SJCRH30 (cell line): ENCODE measurements around the gene ZNF548. TPM values are rescaled to one million over a fixed set of nuclear protein-coding genes. Genes with fewer than 3 reads are reported as not detected.

Experiments
- DNase-seq, 2 experiments: peaks; one replicate each; pipeline ENCODE4 v3.0.0-alpha.2; 2015 to 2020
- H3K27ac ChIP-seq: fragments of 250-450 bp; sonication (Bioruptor Pico); 2 replicates; pipeline ENCODE4 v1.5.1; 2020; ENCODE audit warnings: mild to moderate bottlenecking, moderate library complexity
- H3K27me3 ChIP-seq: fragments of 250-450 bp; sonication (Bioruptor Pico); 2 replicates; pipeline ENCODE4 v1.5.1; 2020; ENCODE audit warnings: mild to moderate bottlenecking, moderate library complexity
- H3K36me3 ChIP-seq: fragments of 250-450 bp; sonication (Bioruptor Pico); 2 replicates; pipeline ENCODE4 v1.5.1; 2020; ENCODE audit warnings: mild to moderate bottlenecking, moderate library complexity
- H3K4me1 ChIP-seq: fragments of 250-450 bp; sonication (Bioruptor Pico); 2 replicates; pipeline ENCODE4 v1.5.1; 2020; ENCODE audit warnings: mild to moderate bottlenecking, moderate library complexity
- H3K4me3 ChIP-seq: fragments of 250-450 bp; sonication (Bioruptor Pico); 2 replicates; pipeline ENCODE4 v1.5.1; 2020; ENCODE audit warnings: mild to moderate bottlenecking, moderate library complexity
- H3K9me3 ChIP-seq: fragments of 250-450 bp; sonication (Bioruptor Pico); replicated peaks from 2 replicates; pipeline ENCODE4 v1.5.1; 2020; ENCODE audit warnings: mild to moderate bottlenecking, moderate library complexity
- total RNA-seq: library from RNA; depleted of rRNA; stranded (reverse); fragments of >200 nt; shearing (Covaris generic); gene quantifications from 2 replicates; pipeline ENCODE4 v1.2.3, GENCODE V29; 2014

ZNF548 gene
- total RNA-seq, 1 experiment from 2014 or later, result 15.1 TPM

DNA sequence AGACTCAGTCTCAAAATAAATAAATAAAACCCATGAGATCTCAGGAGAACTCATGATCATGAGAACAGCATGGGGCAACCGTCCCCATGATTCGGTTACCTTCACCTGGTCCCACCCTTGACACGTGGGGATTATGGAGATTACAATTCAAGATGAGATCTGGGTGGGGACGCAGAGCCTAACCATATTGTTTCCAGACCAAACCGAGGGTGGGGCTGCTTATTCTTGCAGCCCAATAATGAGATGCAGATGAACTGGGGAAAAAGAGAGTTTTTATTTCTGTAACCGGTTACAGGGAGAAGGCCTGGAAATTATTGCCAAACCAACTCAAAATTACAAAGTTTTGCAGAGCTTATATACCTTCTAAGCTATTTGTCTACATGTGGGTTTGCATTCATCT lies 13.5 kb upstream of the ZNF548 start:
- no peaks in the 10 kb centered on the region for H3K27me3 ChIP-seq
- H3K4me3 ChIP-seq, result no peak overlapping the region
- no peak overlapping the region for H3K27ac ChIP-seq
- DNase-seq, result no peak
- no peaks in the 10 kb centered on the region for H3K4me1 ChIP-seq
- peaks cover 10% of the 10 kb centered on the region; the same call in 1 of the 2 replicates for H3K9me3 ChIP-seq
- H3K36me3 ChIP-seq, result peaks cover 8% of the 10 kb centered on the region

DNA sequence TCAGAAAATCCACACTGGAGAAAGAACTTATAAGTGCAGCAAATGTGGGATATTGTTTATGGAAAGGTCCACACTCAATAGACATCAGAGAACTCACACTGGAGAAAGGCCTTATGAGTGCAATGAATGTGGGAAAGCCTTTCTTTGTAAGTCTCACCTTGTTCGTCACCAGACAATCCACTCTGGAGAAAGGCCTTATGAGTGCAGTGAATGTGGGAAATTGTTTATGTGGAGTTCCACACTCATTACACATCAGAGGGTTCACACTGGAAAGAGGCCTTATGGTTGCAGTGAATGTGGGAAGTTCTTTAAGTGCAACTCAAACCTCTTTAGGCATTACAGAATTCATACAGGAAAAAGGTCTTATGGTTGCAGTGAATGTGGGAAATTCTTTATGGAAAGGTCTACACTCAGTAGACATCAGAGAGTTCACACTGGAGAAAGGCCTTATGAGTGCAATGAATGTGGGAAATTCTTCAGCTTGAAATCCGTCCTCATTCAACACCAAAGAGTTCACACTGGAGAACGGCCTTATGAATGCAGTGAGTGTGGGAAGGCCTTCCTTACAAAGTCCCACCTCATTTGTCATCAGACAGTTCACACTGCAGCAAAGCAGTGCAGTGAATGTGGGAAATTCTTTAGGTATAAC lies 12.0 kb upstream of the ZNF548 start:
- no peaks in the 10 kb centered on the region for H3K27me3 ChIP-seq
- DNase-seq, result no peak
- no peak overlapping the region for H3K27ac ChIP-seq
- H3K9me3 ChIP-seq, result peaks cover 10% of the 10 kb centered on the region; the same call in 1 of the 2 replicates
- H3K4me3 ChIP-seq, result no peak overlapping the region
- H3K4me1 ChIP-seq, result no peaks in the 10 kb centered on the region
- peaks cover 8% of the 10 kb centered on the region for H3K36me3 ChIP-seq

DNA sequence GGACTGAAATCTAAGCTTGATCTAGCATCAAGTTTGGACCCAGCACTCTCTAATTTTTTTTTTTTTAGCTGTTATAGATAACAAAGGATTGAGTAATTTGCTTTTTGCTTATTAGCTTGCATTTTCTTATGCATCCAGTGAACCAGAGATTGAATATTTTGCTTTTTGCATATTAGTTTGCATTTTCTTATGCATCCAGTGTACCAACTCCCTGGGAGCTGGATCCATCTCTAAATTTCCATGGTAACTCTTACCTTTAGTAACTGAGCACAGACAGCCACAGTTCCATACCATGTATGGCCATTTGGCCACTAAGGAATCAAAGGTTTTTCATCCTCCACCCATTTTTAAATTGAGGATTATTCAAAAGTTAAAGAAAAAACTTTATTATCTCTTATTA lies 8.7 kb upstream of the ZNF548 start:
- peaks cover 12% of the 10 kb centered on the region; the same call in 1 of the 2 replicates for H3K9me3 ChIP-seq
- peaks cover 6% of the 10 kb centered on the region for H3K36me3 ChIP-seq
- H3K27ac ChIP-seq, result no peak overlapping the region
- H3K27me3 ChIP-seq, result no peaks in the 10 kb centered on the region
- H3K4me3 ChIP-seq, result no peak overlapping the region
- no peak for DNase-seq
- H3K4me1 ChIP-seq, result no peaks in the 10 kb centered on the region

DNA sequence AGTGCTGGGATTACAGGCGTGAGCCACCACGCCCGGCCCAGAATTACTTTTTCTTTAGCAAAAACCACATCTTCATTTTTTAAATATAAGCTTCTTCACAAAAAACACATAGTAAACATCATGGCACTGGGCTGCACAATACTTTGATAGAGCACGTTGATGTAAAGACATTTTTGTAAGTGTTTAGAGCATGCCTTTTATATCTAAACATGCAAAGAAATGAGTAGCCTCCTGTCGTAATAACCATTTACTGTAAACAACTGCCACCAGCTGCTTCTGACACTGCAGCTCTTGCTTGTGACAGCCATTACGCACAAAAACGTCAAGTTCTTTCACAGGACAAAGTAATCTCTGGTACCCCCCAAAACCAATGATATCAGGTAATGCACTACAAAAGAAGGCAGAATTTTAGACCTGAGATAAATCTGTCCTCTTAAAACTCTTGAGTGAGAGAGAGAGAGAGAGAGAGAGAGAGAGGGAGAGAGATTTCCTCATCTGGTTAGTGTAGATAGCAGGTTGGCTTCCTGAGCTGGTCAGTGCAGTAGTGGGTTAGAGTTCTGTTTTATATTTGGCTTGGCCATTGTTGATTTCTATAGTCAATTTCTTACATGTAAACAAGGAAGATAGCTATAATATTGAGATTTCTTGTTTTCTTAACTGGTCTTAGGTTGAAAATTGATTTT lies 6.7 kb upstream of the ZNF548 start:
- Histone ChIP-seq H3K9me3 (peaks cover 12% of the 10 kb centered on the region; the same call in 1 of the 2 replicates), H3K36me3 (no peaks in the 10 kb centered on the region), H3K4me1 (no peaks in the 10 kb centered on the region), H3K27ac (no peak overlapping the region), H3K4me3 (no peak overlapping the region), H3K27me3 (no peaks in the 10 kb centered on the region)
- DNase-seq, result no peak

DNA sequence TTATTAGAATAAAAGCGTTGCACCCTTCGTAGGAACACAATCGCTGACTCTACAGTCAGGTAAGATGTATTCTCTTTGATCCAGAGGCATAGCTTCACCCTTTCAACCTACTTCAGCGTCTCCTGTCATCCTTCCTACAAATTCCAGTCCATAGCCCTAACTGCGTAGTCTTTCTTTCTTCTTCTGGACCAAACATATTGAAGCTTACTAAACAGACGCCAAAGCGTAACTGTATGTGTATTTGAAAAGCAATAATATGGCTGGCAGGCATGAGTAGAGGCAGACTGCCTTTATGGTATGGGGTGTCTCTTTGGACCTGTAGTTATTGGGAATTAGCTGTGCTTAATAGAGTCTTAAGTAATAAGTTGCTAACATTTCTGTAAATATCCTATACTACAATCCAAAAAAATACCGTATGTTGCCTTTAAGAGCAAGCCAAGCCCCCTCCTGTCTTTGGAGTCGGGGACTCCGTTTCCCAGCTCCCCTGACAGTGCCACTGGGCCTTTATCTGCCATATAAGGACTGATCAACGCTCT lies 392 bp upstream of the ZNF548 start:
- DNase-seq, result no peak
- Histone ChIP-seq H3K36me3 (peaks cover 8% of the 10 kb centered on the region), H3K27ac (peak overlapping the region; percentile 25), H3K4me1 (peaks cover 3% of the 10 kb centered on the region; the same call in 1 of the 2 replicates), H3K9me3 (no peaks in the 10 kb centered on the region), H3K4me3 (peak overlapping the region; percentile 74), H3K27me3 (no peaks in the 10 kb centered on the region)

DNA sequence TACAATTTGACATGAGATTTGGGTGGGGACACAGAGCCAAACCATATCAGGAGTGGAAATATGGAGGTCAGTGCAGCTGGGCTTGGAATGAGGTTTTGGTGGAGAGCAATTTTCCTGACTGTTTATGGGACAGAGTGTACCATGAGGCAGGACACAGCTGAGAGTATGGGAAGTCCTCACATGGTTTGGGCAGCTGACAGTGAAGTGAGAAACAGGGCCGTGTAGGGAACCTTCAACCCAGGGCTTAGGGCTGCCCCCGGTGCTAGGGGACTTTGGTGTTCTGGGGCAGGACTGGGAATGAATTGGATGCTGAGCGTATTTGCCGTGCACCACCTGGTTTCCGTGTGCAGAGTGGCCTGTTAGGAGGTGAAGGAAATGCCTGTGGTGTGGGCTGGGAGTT lies 6.1 kb downstream of the ZNF548 start:
- Histone ChIP-seq H3K4me3 (no peak overlapping the region), H3K27me3 (no peaks in the 10 kb centered on the region), H3K27ac (no peak overlapping the region), H3K9me3 (no peaks in the 10 kb centered on the region; the same call in 1 of the 2 replicates), H3K4me1 (peaks cover 3% of the 10 kb centered on the region; the same call in 1 of the 2 replicates), H3K36me3 (peaks cover 46% of the 10 kb centered on the region)
- DNase-seq, result no peak

DNA sequence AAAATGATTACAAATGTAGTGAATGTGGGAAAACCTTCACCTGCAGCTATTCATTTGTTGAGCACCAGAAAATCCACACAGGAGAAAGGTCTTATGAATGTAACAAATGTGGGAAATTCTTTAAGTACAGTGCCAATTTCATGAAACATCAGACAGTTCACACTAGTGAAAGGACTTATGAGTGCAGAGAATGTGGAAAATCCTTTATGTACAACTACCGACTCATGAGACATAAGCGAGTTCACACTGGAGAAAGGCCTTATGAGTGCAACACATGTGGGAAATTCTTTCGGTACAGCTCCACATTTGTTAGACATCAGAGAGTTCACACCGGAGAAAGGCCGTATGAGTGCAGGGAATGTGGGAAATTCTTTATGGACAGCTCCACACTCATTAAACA lies 9.2 kb downstream of the ZNF548 start:
- Histone ChIP-seq H3K27me3 (no peaks in the 10 kb centered on the region), H3K4me1 (no peaks in the 10 kb centered on the region), H3K9me3 (peaks cover 5% of the 10 kb centered on the region; the same call in 1 of the 2 replicates), H3K4me3 (no peak overlapping the region), H3K27ac (no peak overlapping the region), H3K36me3 (peaks cover 46% of the 10 kb centered on the region)
- DNase-seq, result no peak

DNA sequence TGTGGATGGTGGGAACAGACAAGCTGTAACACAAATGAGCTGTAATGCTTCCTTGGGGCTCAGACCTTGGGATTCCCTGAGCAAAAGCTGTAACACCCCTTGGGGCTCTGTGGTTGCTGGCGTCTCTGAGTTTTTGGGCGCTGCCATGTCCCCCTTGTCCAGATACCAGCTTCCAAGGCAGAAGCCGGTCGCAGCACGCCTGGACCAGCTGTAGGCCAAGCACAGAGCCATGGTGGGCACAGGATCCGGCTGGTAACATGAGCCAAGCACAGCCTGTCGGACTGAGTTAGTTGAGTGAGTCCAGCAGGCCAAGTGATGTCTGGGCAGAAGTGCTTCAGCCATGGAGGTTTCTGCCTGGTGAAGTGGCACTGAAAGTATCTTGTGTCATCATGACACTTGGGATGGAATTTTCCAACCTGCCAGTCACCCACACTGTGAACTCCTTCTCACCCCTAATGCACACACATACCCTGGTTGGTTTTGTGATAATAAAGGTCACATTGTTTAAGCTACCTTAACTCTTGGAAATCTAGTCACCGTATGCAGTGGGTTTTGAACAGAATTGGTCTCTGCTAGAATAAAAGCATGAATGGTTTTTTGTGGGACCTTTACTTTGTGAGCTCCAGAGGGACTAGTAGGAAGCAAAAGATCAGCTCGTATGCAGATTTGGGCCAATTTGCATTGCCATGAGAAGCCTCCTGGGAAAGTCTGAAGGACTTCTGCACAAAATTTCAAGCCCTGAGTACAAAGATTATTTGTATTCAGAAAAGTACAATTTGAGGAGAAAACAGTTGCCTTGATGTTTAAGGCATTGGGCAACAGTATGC lies 14.3 kb downstream of the ZNF548 start:
- Histone ChIP-seq H3K4me3 (no peak overlapping the region), H3K36me3 (peaks cover 15% of the 10 kb centered on the region), H3K4me1 (no peaks in the 10 kb centered on the region), H3K27ac (no peak overlapping the region), H3K27me3 (no peaks in the 10 kb centered on the region), H3K9me3 (peaks cover 5% of the 10 kb centered on the region; the same call in 1 of the 2 replicates)
- DNase-seq, result no peak

DNA sequence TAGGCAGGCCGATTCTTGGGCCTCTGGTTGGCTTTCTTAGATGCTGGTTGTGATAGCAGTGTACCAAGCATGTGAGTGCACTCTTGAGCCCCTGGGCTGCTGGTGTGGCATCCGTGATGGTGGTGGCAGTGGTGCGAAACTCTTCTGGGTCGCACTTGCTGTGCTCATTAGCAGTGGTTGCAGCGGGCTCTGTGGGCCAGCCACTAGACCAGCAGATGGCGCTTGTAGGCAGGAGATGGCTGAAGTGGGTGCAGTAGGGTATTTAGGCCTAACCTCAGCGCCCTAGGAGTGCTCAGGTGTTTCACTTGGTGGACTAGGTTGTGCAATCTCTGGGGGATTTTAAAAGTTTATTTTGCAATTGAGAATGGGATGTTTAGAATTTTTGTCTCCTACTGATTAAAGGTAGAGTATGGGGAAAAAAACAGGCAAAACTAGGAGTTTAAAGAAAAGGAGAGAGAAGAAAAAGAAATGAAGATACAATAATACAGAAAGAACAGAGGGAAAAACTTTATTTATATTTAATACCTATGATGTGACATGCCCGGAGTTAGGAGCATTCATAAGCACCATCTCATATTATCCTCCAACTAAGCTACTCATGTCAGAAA lies 17.0 kb downstream of the ZNF548 start:
- Histone ChIP-seq H3K27ac (no peak overlapping the region), H3K4me1 (no peaks in the 10 kb centered on the region), H3K9me3 (no peaks in the 10 kb centered on the region), H3K4me3 (no peak overlapping the region), H3K36me3 (no peaks in the 10 kb centered on the region), H3K27me3 (no peaks in the 10 kb centered on the region)
- DNase-seq, result peak; percentile 57 to 74

DNA sequence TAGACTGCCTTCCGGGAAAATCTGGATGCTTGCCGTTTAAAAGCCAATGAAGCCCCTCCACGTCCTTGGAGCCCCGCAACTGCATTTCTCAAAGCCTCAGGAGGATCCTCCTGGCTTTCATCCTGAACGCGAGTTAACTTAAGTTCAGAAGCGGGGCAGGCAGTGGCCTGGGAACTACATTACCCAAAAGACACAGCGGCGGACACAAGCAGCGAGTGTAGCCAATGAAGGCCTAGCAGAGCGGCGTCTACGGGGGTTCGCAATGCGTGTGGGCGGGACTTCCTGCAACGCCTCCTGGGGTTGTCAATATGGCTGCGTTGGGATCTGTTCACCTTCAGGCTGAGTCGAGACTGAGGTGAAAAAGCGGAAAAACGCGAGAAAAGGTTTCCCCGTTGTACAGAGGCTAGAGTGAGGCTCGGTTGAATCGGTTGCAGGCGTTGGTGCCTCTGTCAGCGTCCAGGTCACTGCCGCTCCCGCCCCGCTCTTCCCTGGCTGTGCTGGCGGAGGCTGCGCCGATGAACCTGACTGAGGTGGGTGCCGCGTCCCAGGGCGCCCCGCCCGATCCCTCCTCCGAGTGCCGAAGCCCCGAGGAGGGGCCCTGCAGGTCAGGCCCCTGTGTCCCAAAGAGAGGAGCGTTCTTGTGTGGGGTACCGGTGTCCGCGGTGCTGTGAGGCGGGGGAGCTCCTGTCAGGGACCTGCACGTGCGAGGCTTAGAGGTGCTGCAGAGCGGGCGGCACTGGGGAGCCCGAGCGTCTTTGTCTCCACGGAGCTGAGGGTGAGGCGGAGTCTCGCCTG lies 21.4 kb downstream of the ZNF548 start, which contains the start of gene ZNF17:
Gene ZNF17 (plus strand): TSS at position 285 of the 795 bp plus-strand sequence. CDS start 2,455 bp downstream, outside the sequence.
- no peaks in the 10 kb centered on the region for H3K4me1 ChIP-seq
- H3K4me3 ChIP-seq, result peak within 1 kb of the TSS; percentile 83
- H3K27me3 ChIP-seq, result no peaks in the 10 kb centered on the region
- H3K36me3 ChIP-seq, result peaks cover 14% of the 10 kb centered on the region
- H3K9me3 ChIP-seq, result no peaks in the 10 kb centered on the region; the same call in 1 of the 2 replicates
- peak; percentile 94 to 95 for DNase-seq
- H3K27ac ChIP-seq, result peak within 1 kb of the TSS; percentile 14; the same call in 1 of the 2 replicates

DNA sequence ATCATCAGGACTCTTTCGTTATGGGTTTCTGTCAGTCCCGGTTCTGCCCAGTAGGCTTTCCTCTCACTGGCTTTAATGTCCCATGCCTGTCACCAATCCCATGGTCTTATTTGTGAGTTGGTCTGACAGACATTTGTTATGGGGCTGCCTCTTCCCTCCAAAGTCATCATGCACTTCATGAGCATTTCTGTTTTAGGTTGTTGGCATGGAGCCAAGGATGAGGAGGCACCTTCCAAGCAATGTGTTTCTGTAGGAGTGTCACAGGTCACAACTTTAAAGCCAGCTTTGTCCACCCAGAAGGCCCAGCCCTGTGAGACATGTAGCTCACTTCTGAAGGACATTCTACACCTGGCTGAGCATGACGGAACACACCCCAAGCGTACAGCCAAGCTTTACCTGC lies 29.8 kb downstream of the ZNF548 start:
- Histone ChIP-seq H3K36me3 (peaks cover 52% of the 10 kb centered on the region), H3K27me3 (no peaks in the 10 kb centered on the region), H3K27ac (no peak overlapping the region), H3K4me1 (no peaks in the 10 kb centered on the region), H3K9me3 (peaks cover 11% of the 10 kb centered on the region; the same call in 1 of the 2 replicates), H3K4me3 (no peak overlapping the region)
- DNase-seq, result no peak

DNA sequence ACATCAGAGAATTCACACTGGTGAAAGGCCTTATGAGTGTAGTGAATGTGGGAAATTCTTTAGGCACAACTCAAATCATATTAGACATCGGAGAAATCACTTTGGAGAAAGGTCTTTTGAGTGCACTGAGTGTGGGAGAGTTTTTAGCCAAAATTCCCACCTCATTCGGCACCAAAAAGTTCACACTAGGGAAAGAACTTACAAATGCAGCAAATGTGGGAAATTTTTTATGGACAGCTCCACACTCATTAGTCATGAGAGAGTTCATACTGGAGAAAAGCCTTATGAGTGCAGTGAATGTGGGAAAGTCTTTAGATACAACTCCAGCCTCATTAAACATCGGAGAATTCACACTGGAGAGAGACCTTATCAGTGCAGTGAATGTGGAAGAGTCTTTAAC lies 31.4 kb downstream of the ZNF548 start:
- no peak for DNase-seq
- peaks cover 43% of the 10 kb centered on the region for H3K36me3 ChIP-seq
- H3K9me3 ChIP-seq, result peaks cover 11% of the 10 kb centered on the region; the same call in 1 of the 2 replicates
- H3K4me1 ChIP-seq, result no peaks in the 10 kb centered on the region
- H3K27ac ChIP-seq, result no peak overlapping the region
- no peaks in the 10 kb centered on the region for H3K27me3 ChIP-seq
- no peak overlapping the region for H3K4me3 ChIP-seq

DNA sequence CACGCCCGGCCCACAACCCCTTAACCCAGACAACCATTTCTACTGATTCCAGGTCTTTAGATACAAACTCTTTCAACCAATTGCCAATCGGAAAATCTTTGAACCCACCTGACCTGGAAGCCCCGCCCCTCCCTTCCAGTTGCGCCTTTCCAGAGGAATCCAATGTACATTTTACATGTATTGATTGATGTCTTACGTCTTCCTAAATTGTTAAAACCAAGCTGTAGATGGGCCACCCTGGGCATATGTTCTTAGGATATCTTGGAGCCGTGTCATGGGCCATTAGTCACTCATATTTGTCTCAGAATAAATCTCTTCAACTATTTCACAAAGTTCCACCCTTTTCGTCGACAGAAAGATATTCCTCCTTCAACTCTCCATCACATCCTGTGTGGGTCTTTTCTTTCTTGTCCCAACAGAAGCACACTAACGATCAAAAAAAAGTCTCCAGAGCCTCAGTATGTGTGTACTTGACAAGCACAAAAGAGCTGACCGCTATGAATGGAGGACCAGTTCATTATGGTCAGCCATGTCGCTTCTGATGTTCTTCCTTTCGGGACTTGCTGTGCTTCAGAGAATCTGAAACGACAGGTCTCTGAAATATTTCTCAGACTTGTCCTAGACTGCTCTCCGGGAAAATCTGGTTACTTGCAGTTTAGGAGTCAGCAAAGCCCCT lies 44.9 kb downstream of the ZNF548 start:
- no peak for DNase-seq
- Histone ChIP-seq H3K4me3 (peak overlapping the region; percentile 70), H3K4me1 (no peaks in the 10 kb centered on the region), H3K27ac (peak overlapping the region; percentile 38; the same call in 1 of the 2 replicates), H3K36me3 (peaks cover 17% of the 10 kb centered on the region), H3K27me3 (no peaks in the 10 kb centered on the region), H3K9me3 (peaks cover 3% of the 10 kb centered on the region; the same call in 1 of the 2 replicates)
